ENCODE results near the gene RBBP8. TPM values are rescaled to one million over a fixed set of nuclear protein-coding genes. Genes with fewer than 3 reads are reported as not detected.
"Not testable (repeated sequence)": the region's sequence is repeated elsewhere in the genome, so short reads cannot be mapped to it uniquely, and the experiment has no call there.

The RBBP8 gene
- total RNA-seq (2014; rRNA removed; shearing (Covaris generic)), result 39.5 and 66.0 TPM in 2 replicates

DNA sequence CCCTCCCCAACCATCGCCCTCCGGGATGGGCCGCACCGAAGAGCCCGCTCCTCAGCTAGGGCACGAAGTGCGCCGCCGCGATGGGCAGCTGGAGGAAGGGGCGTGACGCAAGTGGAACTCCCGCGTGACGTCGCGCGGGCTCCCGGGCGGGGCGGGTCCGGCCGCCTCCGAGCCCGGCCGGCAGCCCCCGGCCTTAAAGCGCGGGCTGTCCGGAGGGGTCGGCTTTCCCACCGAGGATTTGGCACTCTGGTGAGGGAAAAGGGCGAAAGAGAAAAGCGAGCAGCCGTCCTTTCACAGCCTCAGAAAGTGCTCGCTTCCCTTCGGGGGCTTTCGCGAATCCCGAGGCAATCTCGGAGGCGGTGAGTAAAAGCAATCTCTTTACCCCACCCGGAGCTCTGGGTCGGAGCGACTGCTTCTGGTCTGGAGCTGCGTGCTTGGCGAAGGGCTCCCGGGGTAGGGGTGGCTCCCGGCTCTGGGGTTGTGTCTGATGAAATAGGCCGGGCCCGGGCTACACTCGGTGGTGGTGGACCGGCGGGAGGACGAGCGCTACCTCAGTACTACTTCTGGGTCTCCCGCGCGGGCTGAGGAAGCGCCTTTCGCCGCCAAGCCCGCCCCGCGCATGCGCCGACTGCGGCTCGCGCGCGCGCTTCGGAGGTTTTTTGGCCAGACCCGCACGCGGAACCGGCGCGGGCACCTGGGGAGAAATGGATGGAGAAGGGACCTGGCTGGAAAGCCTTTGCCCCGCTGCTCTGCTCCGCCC is at the start of gene RBBP8:
Gene RBBP8, plus strand, starts transcription at position 123 of the 760 bp plus-strand sequence. CDS start 3,524 bp downstream, outside the sequence.
- DNase-seq (ENCODE audit: low read depth), result peak; percentile 74

DNA sequence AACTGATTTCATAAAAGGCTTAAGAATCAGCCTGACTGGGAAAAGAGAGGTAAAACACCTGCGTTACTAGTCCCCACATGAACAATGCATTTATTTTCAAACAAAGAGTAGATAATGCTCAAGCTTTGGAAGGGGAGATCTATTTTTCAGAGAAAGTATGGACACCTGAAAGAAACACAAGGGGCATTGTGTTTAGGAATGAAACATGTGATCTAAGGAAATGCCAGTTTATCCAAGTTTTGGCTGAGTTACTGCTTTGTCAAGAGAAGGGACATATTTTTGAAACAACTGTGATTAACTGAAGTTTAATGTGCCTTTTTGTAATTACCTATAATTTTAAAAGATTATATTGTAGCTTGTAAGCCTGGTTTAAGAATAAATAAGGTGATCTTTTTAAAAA is 49.3 kb upstream of the RBBP8 start:
- DNase-seq (ENCODE audit: low read depth), result no peak

DNA sequence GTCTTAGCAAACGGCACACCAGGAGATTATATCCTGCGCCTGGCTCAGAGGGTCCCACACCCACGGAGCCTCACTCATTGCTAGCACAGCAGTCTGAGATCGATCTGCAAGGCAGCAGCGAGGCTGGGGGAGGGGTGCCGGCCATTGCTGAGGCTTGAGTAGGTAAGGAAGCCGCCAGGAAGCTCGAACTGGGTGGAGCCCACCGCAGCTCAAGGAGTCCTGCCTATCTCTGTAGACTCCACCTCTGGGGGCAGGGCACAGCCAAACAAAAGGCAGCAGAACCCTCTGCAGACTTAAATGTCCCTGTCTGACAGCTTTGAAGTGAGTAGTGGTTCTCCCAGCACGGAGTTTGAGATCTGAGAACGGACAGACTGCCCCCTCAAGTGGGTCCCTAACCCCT is 47.4 kb upstream of the RBBP8 start:
- not testable (repeated sequence) for DNase-seq (ENCODE audit: low read depth)

DNA sequence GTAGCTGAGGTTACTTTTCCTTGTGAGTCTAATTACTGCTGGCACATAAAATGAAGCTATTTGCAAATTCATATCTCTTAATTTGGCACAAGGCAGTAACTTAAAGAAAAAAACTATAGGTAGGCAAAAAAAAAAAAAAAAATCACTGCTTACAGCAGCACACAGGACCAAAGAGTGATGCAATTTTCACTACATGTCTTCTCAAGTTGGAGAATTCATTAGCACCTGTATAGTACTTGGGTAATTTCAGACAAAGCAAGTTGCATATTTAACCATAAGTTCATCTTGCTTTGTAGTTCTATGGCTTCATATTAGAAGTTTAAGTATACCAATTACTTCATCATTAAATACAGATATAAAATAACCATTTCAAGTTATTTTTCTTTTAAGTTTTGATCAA is 33.7 kb upstream of the RBBP8 start:
- no peak for DNase-seq (ENCODE audit: low read depth)

DNA sequence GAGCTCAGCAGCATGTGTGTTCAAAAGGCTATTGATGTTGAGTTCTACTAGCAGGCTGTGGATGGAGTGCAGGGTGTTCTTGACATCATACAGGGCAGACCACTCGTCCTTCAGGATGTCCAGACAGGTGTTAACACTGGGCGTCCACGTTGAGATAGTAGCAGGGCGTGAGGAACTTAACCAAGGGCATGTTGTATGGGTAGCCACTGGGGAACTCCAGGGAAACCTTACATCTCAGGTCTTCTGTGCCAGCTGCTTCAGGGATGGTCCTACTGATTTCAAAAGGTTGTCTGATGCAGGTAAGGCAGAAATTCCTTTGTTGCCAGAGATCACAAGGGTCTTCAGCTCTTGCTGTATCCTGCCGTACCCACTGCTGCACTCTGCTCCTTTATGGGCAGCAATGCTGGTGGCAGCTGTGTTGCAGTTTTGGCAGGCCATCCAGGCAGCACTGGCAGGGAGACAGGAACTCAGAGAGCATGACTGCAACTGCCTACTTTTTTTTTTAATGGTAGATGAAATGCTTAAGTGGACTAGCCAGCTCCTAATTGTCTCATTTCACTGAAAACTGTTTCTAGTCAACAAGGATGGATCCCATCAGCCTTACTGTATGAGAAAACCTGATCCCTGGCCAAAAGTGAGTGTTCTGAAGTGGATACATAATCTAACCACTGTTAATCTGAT is 32.4 kb upstream of the RBBP8 start:
- no peak for DNase-seq (ENCODE audit: low read depth)

DNA sequence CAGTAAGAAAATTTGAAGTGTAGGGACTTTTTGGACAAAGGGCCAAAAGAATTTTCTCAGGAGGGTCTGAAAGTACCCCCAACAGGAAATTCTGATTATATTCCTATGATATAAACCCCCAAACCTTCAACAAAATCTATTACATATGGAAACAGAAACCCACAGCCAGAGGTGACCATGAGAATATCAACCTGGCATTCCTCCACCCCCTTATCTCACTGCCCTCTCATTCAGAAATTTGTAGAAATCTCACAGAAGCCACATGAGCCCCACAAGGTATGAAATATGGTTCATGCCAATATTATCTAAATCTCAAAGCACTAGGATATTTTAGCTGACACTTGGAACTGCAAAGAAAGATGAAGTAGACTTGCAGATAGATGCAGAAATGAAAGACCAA is 31.0 kb upstream of the RBBP8 start:
- no peak for DNase-seq (ENCODE audit: low read depth)

DNA sequence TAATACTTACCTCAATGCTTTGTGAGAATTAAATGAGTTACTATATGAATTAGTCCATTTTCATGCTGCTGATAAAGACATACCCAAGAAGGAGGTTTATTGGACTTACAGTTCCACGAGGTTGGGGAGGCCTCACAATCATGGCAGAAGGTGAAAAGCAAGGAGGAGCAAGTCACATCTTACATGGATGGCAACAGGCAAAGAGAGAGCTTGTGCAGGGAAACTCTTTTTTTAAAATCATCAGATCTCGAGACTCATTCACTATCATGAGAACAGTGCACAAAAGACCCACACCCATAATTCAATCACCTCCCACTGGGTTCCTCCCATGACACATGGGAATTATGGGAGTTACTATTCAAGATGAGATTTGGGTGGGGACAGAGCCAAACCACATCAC is 29.9 kb upstream of the RBBP8 start:
- not testable (repeated sequence) for DNase-seq (ENCODE audit: low read depth)

DNA sequence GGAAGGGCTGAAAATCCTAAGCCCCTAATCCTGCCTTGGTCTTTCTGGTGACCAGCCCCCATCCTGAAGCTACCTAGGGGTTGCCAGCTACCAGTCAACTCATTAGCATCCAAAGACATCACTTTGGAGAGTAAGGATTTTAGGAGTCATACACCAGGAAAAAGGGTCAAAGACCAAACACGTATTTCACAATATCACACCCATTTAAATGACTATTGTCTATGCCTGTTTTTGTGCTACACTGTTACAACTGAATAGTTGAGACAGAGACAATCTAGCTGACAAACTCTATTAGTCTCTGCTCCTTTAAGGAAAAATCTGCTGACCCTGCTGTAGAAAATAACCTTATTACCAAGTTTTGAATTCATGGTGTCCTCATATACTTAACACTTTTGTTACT is 21.0 kb upstream of the RBBP8 start:
- no peak for DNase-seq (ENCODE audit: low read depth)

DNA sequence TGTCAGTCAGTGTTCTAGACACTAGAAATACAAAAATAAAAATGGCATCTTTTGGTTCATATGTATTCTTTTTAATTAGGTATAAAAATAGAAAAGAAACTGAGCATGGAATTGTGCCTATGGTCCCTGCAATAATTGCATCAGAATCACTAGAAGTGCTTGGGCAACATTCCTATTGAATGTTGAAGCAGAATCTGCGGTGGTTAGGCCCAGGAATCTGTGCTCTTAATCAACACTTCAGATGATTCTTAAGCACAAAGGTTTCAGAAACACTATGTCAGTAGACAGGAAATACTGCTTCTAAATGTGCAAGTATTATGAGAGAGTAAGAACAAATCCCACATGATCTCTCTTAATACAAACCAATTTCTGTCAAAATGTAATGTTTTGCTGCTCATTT is 20.3 kb upstream of the RBBP8 start:
- no peak for DNase-seq (ENCODE audit: low read depth)

DNA sequence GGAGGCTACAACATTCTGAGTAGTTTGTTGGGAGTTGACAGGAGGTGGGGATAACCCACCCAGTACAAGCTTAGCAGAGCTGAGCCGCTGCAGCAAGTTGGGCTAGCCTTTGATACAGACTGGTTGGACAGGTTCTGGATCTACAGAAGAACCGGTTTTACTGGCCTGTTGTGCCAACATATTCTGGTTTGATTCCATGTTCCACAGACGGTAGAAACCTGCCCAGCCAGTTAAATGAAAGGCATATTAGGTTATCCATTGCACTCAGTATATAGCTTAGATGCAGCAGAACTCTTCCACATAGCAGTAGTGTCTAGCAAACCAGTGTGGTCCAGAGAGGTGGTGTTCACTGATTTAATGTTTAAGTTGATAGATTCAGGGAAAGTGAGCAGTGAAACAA is 19.3 kb upstream of the RBBP8 start:
- DNase-seq (ENCODE audit: low read depth), result no peak

DNA sequence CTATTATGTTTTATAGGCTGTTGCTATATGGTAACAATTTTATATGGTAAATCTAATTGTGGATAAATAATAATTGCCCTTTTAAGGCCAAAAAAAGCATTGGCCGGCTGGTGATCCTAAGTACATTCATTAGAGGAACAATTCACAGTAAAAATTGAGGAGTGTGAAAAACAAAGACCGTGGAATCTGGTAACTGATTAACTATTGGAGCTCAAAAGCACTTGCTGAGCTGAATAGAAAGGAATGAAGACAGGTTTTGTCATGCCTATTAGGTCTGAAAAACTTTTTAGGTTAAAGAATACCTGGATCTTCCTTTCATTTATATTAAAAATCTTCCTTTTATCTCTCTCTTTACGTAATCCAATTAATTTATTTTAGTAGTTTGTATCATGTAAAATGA is 18.5 kb upstream of the RBBP8 start:
- no peak for DNase-seq (ENCODE audit: low read depth)

DNA sequence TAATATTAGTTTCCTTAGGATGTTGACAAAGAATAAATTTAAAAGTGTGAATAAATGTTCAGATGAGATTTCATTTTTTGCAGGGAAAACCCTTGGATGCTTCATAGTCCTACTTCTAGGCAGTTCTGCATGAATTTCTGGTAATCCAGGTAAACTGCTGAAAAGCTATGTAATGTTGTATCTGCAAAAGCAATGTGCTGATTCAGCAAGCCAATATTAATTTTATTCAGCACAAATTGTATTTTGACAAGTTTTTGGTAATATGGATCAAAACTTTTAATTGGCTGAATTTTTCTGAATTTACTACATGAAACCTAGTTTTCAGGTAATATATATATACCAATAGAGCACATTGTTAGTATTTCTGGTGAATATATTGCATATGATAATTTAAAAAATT is 17.8 kb upstream of the RBBP8 start:
- no peak for DNase-seq (ENCODE audit: low read depth)

DNA sequence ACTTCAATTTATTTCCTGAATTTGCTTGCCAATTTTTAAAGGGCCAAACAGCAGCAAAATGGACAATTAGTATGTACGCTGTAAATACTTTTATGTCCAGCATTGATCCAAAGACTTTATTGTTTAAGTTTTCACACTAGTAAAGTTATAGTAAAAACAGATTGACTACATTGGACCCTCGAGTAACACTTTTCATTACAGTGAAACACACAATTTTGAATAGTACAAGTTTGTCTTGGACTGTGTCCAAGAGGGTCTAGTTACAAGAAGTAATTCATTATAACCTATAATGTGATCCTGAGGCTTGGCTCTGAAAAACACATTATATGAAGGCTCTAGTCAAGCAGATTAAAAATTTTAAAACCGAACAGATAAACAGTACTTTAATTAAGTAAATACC is 11.4 kb upstream of the RBBP8 start:
- no peak for DNase-seq (ENCODE audit: low read depth)

DNA sequence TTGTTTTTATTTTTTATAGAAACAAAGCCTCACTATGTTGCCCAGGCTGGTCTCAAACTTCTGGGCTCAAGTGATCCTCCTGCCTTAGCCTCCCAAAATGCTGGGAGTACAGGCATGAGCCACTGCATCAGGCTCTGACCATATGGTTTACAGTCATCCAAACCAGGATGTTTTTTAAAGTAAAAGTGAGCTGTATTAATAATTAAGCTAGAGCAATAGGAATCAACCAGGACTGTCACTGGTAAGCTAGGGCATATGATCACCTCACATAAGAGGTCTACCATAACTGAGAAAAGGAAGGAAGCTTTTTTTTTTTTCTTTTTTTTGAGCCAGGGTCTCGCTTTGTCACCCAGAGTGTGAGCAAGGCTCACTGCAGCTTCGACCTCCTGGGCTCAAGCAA is 8.5 kb upstream of the RBBP8 start:
- DNase-seq (ENCODE audit: low read depth), result no peak

DNA sequence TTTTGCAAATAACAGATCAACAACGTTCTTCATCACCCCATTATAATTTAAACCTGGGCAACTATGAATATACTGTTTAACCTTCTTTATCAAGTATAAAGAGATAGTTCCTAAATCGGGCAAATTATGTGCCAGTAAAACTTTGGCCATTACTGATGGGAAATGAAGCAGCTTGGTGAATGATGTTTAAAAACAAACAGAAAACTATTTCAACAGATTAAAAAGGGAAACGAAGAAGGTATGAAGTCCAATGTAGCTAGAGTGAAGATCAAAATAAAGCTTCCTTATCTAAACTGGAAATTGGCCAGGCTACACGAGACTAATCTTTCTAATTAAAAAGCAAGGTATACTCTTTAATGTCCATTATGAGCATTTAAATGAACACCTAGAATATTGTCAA is 6.7 kb upstream of the RBBP8 start:
- no peak for DNase-seq (ENCODE audit: low read depth)

DNA sequence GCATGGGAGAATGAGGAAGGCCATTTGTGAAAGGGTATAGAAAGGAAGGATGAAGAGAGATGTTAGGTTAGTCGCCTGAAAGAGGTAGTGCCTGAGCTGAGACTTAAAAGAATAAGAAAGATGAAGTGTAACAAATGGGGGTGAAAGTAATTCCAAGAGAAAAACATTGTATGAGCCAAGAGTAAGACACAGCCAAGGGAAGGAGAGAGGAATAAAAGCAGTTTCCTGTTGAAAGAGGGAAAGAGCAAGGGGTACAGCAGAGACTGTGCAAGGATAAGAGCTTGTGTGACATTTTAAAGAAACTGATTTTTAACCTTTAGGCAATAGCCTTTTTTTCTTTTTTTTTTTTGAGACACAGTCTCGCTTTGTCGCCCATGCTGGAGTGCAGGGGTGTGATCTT is 4.8 kb upstream of the RBBP8 start:
- DNase-seq (ENCODE audit: low read depth), result no peak

DNA sequence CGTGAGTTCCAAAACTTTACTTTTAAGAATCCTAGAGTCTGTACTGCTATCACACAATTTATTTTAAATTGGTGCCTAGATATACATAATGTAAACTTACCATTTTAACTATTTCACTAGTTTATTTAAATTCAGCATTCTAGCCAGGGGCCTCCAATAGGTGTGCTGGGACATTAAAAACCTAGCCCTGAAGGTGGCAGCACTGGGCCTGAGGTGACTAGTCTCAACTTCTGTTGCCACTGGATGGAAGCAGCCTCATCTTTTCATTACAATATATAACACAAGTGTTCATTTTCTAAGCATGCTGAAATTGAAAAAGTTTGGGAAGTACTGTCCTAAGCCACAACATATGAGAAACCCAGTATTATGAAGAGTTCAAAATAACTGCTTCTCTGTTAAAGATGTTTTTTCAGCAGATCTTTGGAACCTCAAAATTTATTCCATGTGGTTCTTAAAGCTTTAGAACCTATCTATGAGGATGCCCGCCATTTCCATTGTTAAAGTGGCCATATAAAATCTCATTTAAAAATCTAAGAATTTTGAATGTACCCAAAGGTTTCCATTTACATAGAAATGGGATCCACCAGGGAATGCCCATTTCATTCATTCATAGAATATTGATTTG is 2.9 kb upstream of the RBBP8 start:
- DNase-seq (ENCODE audit: low read depth), result peak; percentile 56

DNA sequence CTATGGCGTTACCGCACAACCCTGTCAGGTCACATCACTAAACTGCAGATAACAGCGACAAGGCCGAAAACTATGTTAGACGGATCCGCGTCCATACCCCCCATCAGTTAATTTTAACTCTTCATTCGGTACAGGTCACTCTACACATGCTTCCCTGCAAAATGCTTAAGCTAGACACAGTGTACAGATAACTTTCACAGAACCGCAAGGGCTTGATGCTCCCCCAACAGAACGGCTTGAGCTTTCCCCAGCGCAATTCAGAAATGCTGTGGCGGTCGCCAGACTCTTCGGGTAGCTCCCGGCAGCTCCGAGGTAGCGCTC is 283 bp upstream of the RBBP8 start:
- DNase-seq (ENCODE audit: low read depth), result no peak

DNA sequence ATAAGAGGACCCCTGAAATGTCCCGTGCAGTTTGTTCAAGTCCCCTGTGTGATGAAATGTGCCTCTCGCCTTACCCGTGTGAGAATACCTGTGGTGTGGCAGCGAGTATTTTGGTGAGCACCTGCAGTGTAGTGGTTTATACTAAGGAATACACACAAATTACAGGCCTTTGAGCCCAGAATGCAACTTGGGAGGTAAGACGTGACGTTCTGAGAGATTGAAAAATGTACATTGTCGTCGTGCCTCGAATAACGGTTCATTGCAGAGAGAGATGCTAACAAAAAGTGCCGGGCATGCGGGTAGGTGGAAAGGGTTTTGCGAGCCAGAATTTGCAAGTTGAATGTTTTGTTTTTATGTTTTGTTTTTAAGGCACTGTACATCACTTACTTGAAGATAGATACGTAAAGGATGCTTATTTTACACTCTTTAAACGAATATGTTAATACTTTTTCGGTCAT is 867 bp downstream of the RBBP8 start:
- DNase-seq (ENCODE audit: low read depth), result no peak

DNA sequence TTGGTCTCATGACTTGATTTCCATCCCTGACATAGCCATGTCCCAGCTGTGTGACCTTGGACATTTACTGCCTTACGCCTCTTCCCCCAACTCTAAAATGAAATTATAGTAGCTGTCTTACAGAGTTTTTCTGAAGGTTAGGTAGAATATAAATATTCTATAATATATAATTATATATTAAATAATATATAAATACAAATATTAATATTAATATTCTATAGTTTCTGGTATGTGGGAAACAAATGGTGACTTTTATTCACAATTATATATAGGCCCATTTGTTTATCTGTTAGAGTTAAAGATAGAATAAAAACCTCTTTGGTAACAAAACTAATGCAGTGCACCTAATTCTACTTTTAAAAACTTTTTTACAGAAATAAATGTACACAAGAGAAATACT is 1.7 kb downstream of the RBBP8 start:
- DNase-seq (ENCODE audit: low read depth), result no peak

DNA sequence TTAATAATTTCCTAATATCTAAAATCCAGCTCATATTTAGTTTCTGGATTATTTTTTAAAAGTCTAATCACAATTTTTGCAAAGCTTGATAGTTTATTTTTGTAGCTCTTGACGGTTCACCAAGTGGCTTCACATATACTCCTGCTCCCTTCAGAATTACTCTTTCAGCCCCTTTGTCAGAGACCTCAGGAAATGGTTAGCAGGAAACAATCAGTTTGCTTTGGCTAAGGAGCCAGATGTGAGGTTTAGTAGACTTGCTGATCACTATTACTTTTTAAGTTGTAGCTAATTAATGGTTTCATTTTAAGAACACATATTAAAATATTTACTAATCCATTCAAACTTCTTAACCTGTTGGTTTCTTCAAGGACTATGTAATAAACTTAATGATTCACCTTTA is 2.3 kb downstream of the RBBP8 start:
- no peak for DNase-seq (ENCODE audit: low read depth)

DNA sequence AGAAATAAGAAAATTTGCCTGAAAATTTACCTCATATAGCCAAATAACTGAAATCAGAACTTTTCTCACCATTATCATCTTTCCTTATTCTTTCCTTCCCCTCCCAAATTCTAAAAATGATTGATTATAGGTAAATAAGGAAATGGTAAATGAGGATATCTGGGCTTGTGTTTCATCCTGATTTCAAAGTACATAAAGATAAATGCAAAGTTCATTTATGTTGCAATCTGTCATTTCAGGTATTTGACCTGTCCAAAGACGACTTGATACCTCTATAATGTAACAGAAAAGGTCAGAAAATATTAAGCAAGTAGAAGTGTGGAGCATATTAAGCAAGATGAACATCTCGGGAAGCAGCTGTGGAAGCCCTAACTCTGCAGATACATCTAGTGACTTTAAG is 3.4 kb downstream of the RBBP8 start:
- no peak for DNase-seq (ENCODE audit: low read depth)

DNA sequence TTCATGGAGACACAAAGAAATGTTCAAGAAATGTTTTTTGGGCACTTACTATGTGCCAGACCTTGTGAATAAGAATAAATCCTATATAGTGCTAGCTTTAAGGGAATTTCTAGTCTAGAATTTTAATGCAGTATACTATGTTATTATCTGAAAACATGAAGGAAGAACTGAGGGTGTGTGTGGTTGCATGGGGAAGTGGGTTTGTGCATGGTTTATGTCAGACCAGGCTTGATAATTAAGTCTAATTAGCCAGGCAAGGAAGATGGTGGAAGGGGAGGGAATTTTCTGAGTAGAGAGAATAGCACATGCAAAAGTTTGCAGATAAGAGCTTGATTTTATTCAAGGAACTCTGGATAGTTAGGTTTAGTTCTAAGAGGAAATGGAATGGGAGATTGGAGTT is 6.5 kb downstream of the RBBP8 start:
- no peak for DNase-seq (ENCODE audit: low read depth)
